ENCODE results near the gene LGR4.
"Not testable (repeated sequence)": the region's sequence is repeated elsewhere in the genome, so short reads cannot be mapped to it uniquely, and the experiment has no call there.

LGR4 gene

DNA sequence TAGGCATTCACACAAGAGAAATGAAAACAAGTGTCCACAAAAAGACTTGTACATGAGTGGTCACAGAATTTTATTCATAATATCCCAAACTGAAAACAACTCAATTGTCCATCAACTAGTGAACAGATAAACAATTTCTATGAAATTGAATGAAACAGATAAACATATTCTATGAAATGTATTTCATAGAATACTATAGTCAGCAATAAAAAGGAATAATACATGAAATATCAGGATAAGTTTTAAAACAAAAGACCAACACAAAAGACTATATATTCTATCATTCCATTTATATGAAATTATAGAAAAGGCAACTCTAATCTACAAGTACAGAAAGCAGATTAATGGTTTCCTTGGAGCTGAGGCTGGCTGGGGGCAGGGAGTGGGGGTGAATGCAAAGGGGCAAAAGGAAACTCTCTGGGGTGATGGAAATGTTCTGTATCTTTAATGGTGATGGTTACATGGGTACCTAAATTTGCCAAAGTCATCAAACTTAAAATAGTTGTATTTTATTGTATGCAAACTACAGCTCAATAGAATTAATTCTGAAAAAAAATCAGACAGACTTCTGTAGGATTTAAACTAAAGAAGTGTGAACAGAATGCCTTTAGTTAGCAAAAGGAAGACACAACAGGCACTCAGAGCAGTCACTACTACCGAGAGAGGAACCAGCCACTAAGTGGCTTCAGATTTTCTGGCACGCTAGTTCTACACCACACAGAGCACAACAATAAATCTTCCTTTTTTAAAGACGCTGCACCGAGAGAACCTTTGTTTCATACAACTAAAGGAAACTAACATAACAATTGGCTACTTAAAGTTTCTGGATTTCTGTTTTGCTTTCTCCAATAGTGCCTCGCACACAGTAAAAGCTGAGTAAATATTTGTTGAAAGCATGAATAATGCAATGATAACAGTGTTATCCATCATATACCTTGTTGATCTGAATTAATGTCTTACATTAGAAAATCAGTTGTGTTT is 124.9 kb downstream of the LGR4 start:
- no peak for DNase-seq (ENCODE audit: low spot score)

DNA sequence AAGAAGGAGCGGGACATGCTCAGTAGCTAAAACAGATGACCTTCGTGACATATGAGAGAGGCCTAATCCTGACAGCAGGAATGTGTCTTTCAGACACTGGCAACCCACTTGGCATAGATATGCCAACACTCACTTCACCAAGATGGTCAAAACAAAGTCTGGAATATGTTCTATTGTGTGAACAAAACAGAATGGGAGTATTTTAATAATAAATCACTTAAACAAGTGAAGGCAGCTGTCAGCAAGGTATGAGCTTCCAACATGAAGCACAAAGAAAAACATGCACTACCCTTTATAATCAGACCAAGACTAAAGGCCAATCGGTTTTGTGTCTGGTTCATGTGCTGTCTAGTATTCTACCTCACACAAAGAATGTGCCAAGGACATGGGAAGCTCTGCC is 132.6 kb downstream of the LGR4 start:
- no peak for DNase-seq (ENCODE audit: low spot score)

DNA sequence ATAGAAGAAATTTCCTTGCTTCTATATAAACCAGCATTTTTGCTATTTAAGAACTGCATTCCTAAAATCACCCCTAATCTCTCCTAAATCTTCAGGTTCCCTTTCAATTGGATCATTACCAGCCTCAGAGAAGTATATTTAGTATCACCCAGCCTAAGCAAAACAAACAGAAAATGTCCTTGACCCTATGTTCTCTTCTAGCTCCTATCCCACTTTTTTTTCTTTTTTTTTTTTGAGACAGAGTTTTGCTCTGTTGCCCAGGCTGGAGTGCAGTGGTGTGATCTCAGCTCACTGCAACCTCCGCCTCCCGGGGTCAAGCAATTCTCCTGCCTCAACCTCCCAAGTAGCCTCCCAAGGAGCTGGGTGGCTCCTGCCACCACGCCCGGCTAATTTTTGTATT is 137.8 kb downstream of the LGR4 start:
- DNase-seq (ENCODE audit: low spot score), result not testable (repeated sequence)

DNA sequence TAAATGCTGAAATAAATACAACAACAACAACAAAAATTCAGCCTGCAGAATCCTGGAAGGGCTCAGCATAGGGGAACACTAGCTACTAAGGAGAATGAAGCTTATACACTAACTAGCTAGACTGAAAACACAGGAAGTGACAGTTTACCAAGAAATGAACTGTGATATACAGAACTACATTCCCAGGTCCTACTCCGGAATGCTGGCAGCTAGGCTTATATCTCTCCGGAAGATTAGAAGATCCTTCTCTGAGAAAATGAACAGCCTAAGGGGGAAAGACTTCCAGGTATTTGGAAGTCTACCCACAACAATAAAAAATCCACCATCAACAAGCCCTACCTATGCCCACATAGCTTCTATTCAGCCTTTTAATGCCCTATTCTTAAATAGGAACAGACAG is 140.6 kb downstream of the LGR4 start:
- DNase-seq (ENCODE audit: low spot score), result peak; percentile 8

DNA sequence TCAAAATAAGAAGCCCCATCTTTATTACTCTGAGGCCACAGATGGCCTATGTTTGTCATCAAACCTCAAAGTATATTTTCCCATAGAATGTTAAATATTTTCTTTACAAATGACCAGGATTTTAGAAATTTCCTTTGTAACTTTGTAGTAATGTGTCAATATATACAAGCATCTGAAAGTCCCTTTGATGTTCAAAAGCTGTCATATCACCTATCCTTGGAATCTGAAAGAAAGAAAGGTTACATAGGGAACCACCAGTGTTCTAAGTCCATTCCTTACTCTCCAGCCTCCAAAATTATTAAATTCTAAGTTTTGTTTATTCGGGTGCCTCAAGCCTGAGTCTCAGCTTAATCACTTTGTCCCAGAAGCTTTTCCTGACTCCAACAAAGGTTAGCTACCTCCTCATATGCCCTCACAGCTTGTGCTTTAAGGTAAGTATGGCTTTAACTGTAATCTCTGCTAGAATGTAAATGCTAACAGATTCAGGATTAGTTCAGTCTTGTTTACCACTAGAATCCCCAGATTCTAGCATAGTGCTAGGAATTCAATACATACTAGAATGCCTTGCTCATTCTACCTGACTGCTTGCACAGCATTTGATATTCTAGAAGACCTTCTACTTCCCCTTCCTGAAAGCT is 141.8 kb downstream of the LGR4 start:
- no peak for DNase-seq (ENCODE audit: low spot score)

DNA sequence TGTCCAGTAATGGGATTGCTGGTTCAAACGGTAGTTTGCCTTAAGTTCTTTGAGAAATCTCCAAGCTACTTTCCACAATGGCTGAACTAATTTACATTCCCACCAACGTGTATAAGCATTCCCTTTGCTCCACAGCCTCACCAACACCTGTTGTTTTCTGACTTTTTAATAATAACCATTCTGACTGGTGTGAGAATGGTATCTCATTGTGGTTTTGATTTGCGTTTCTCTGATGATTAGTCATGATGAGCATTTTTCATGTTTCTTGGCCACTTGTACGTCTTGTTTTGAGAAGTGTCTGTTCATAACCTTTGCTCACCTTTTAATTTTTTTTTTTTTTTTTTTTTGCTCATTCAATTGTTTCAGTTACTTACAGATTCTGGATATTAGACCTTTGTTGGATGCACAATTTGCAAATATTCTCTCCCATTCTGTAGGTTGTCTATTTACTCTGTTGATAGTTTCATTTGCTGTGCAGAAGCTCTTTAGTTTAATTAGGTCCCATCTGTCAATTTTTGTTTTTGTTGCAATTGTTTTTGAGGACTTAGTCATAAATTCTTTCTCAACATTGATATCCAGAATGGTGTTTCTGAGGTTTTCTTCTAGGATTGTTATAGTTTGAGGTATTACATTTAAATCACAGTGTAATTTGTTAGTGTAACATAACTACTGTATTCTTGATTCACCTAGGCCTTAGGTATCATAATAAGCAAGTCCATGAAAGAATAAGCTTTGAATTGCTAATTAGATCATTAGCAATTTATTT is 142.5 kb downstream of the LGR4 start:
- DNase-seq (ENCODE audit: low spot score), result no peak

DNA sequence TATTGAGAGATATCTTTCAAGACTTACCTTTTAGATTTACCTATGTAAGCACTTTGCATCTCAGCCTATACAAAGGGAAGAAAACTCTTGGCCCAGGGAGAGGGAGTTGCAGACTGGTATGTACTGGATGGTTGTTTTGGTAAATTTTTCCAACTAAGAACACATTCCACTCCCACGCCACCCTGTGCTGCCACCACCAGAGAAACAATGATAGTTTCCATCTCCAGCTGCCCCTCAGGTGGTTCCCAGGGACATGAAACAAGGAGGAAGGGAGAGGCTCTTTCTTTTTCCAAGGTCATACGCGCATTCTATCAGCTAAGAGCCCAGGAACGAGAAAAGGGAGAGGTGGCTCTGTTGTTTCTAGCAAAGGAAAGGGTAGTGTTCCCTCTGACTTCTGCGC is 144.0 kb downstream of the LGR4 start:
- DNase-seq (ENCODE audit: low spot score), result no peak

DNA sequence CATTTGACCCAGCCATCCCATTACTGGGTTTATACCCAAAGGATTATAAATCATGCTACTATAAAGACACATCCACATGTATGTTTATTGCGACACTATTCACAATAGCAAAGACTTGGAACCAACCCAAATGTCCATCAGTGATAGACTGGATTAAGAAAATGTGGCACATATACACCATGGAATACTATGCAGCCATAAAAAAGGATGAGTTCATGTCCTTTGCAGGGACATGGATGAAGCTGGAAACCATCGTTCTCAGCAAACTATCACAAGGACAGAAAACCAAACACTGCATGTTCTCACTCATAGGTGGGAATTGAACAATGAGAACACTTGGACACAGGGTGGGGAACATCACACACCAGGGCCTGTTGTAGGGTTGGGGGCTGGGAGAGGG is 145.5 kb downstream of the LGR4 start:
- DNase-seq (ENCODE audit: low spot score), result not testable (repeated sequence)

DNA sequence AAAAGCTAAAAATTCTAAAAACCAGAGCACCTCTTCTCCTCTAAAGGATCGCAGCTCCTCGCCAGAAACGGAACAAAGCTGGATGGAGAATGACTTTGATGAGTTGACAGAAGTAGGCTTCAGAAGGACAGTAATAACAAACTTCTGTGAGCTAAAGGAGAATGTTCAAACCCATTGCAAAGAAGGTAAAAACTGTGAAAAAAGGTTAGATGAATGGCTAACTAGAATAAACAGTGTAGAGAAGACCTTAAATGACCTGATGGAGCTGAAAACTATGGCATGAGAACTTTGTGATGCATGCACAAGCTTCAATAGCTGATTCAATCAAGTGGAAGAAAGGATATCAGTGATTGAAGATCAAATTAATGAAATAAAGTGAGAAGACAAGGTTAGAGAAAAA is 150.4 kb downstream of the LGR4 start:
- not testable (repeated sequence) for DNase-seq (ENCODE audit: low spot score)

DNA sequence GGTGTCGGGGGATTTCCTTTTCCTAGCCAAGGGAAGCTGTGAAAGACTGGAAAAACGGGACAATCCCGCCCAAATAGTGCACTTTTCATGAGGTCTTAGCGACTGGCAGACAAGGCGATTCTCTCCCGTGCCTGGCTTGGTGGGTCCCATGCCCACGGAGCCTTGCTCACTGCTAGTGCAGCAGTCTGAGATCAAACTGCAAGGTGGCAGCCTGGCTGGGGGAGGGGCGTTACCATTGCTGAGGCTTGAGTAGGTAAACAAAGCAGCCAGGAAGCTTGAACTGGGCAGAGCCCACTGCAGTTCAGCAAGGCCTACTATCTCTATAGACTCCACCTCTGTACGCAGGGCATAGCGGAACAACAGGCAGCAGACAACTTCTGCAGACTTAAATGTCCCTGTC is 151.2 kb downstream of the LGR4 start:
- DNase-seq (ENCODE audit: low spot score), result not testable (repeated sequence)

DNA sequence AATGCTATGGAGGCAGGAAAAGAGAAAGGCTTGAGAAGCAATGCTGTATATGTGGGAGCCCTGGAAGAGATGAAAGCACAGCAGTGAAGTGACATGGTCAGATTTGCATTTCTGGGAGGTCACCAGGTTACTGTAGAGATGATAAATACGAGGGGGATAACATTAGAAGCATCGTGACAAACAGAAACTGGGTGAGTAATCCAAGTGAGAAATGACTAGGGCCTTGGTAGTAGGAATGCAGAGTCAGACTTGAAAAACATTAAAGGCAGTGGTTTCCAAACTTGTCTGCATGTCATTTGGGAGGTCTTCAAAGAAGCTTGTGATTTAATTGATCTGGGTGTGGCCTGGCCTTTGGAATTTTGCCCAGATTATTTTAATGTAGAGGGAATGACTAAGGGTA is 153.5 kb downstream of the LGR4 start:
- no peak for DNase-seq (ENCODE audit: low spot score)

DNA sequence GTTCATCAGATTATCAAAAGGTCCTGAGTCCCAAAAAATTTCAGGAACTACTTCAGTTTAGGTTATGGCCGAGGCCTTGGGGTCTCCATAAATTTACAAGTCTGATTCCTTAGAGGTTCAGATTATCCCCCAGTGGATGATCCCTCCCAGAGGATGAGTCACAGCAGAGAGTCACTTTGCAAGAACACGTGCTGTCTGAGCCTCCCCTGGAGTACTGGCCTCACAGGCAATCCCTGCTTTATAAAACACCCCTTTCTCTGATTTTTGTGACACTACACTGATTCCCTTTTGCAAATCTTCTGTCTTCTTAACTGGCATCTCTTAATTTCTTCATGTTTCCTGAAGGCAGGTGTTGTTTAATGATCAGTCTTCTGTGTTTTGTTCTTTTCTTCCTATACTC is 154.8 kb downstream of the LGR4 start:
- no peak for DNase-seq (ENCODE audit: low spot score)
